Effector memory CD4-positive, alpha-beta T cell (primary cell): ENCODE measurements around the gene UQCRHL.

Source experiments
- DNase-seq, 3 donors: peaks; one replicate each; pipeline ENCODE4 v3.0.0-alpha.2; 2020
- H3K27ac ChIP-seq: 2 replicates; pipeline ENCODE4 v1.7.0; 2013; ENCODE audit warnings: mild to moderate bottlenecking, low read length, moderate library complexity; ENCODE audit not compliant: insufficient read depth, poor library complexity, severe bottlenecking
- H3K27me3 ChIP-seq: replicated peaks from 2 replicates; pipeline ENCODE4 v1.7.0; 2013; ENCODE audit warnings: mild to moderate bottlenecking, low read length; ENCODE audit not compliant: insufficient read depth, control insufficient read depth, poor library complexity, severe bottlenecking
- H3K36me3 ChIP-seq: 2 replicates; pipeline ENCODE4 v1.7.0; 2013; ENCODE audit warnings: mild to moderate bottlenecking, low read length, moderate library complexity; ENCODE audit not compliant: control insufficient read depth, insufficient read depth
- H3K4me1 ChIP-seq: 2 replicates; pipeline ENCODE4 v1.7.0; 2013; ENCODE audit warnings: low read length, mild to moderate bottlenecking; ENCODE audit not compliant: control insufficient read depth, insufficient read depth, poor library complexity, severe bottlenecking
- H3K4me3 ChIP-seq: 2 replicates; pipeline ENCODE4 v1.7.0; 2013; ENCODE audit warnings: low read length, low read depth, mild to moderate bottlenecking; ENCODE audit not compliant: insufficient read depth, poor library complexity, severe bottlenecking
- H3K9me3 ChIP-seq: 2 replicates; pipeline ENCODE4 v1.7.0; 2013; ENCODE audit warnings: mild to moderate bottlenecking, low read length, moderate library complexity; ENCODE audit not compliant: control insufficient read depth

The UQCRHL gene

GRCh38 chr1:15799004-15799867 lies 8.2 kb downstream of the UQCRHL start:
- Histone ChIP-seq H3K27ac (no peak overlapping the region), H3K4me3 (no peak overlapping the region), H3K4me1 (no peaks in the 10 kb centered on the region)

DNA sequence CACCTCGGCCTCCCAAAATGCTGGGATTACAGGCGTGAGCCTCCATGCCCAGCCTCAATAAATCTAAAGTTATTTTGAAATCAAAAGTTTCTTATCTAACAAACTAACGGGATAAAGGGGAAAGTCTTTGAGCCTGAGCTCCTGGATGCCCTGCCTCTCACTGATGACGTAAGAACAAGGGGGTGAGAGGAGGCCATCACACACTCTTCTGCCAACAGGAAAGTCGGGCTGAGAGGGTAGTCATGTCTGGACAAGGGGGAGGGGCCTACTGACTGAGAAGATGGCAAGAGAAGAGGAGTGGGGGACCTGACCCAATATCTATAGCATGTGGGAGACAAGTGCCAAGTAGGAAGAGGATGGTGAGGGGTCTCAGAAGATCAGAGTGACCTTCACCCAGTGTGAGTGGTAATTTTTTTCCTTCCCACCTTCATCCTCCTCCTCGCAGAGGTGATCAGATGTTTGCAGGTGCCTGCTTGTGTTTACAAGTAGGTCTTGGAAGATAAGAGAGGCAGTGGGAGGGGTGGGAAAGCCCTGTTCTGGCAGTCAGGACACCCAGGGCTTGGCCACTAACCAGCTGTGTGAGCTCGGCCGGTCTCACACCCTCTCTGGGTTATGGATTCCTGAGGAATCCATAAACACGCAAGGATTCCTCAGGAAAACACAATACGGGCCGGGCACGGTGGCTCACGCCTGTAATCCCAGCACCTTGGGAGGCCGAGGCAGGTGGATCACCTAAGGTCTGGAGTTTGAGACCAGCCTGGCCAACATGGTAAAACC lies 9.6 kb downstream of the UQCRHL start:
- H3K9me3 ChIP-seq, result no peaks in the 10 kb centered on the region
- no peak for DNase-seq
- no peaks in the 10 kb centered on the region for H3K36me3 ChIP-seq
- H3K27ac ChIP-seq, result no peak overlapping the region
- no peaks in the 10 kb centered on the region for H3K4me1 ChIP-seq
- H3K27me3 ChIP-seq, result no peaks in the 10 kb centered on the region
- H3K4me3 ChIP-seq, result no peak overlapping the region

More at GRCh38 chr1:15799004-15799867, 8.2 kb downstream of the UQCRHL start:
- Histone ChIP-seq H3K36me3 (no peaks in the 10 kb centered on the region), H3K27me3 (no peaks in the 10 kb centered on the region), H3K9me3 (no peaks in the 10 kb centered on the region)
- DNase-seq, result no peak

GRCh38 chr1:15796086-15796462 lies 11.4 kb downstream of the UQCRHL start:
- Histone ChIP-seq H3K4me1 (no peaks in the 10 kb centered on the region), H3K4me3 (no peak overlapping the region), H3K27ac (no peak overlapping the region), H3K27me3 (no peaks in the 10 kb centered on the region), H3K36me3 (no peaks in the 10 kb centered on the region), H3K9me3 (no peaks in the 10 kb centered on the region)
- DNase-seq, result no peak

DNA sequence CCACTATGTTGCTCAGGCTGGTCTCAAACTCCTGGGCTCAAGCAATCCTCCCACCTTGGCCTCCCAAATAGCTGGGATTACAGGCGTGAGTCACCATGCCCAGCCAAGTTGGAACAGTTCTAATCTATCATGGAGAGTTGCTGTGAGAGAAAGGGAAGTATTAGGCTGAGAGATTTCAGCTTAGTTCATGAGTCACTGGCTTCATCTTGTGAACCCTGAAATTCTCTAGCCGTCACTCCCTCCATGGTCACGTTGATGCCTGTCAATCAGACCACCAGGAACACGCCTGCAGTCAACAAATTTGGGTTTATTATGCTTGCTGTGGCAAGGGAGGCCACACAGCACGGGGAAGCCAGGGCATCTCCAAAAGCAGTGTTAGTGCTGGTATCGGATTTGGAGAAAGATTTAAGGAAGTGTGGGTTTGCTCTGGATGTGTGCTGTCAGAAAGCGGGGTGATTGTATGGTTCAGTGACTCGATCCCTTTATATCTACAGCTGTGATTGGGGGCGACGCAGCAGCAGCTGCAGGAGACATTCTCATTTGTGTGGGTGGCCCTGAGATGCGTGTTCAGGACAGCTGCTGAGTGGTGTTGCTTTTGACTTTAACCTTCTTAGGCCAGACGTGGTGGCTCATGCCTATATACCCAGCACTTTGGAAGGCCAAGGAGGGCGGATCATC lies 18.7 kb downstream of the UQCRHL start:
- no peaks in the 10 kb centered on the region for H3K4me1 ChIP-seq
- H3K27me3 ChIP-seq, result peaks cover 4% of the 10 kb centered on the region
- H3K9me3 ChIP-seq, result no peaks in the 10 kb centered on the region
- no peak overlapping the region for H3K27ac ChIP-seq
- H3K36me3 ChIP-seq, result no peaks in the 10 kb centered on the region
- no peak overlapping the region for H3K4me3 ChIP-seq
- DNase-seq, result no peak

DNA sequence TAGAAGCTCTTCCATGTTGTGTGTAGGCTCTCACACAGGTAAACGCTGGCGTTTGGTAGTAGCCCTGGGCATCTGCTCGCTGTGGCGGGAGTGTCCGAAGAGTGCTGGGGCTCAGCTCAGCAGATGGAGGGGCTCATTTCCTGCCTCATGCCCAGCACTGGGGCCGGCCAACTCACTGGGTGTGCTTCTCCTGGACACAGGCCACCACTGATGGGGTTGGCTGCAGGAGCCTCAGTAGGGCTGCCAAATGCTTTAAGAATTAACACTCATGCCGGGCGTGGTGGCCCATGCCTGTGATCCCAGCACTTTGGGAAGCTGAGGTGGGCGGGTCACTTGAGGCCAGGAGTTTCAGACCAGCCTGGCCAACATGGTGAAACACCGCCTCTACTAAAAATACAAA lies 20.9 kb downstream of the UQCRHL start:
- Histone ChIP-seq H3K4me3 (no peak overlapping the region), H3K4me1 (no peaks in the 10 kb centered on the region), H3K9me3 (no peaks in the 10 kb centered on the region), H3K27ac (no peak overlapping the region), H3K27me3 (peaks cover 4% of the 10 kb centered on the region), H3K36me3 (no peaks in the 10 kb centered on the region)
- DNase-seq, result no peak

GRCh38 chr1:15785683-15786082 lies 21.8 kb downstream of the UQCRHL start:
- DNase-seq, result no peak
- H3K36me3 ChIP-seq, result no peaks in the 10 kb centered on the region
- H3K27me3 ChIP-seq, result peaks cover 4% of the 10 kb centered on the region
- H3K27ac ChIP-seq, result no peak overlapping the region
- no peak overlapping the region for H3K4me3 ChIP-seq
- H3K9me3 ChIP-seq, result no peaks in the 10 kb centered on the region
- no peaks in the 10 kb centered on the region for H3K4me1 ChIP-seq

GRCh38 chr1:15777909-15778707 lies 29.3 kb downstream of the UQCRHL start:
- no peaks in the 10 kb centered on the region for H3K4me1 ChIP-seq
- H3K4me3 ChIP-seq, result no peak overlapping the region
- no peak overlapping the region for H3K27ac ChIP-seq
- no peaks in the 10 kb centered on the region for H3K9me3 ChIP-seq
- no peaks in the 10 kb centered on the region for H3K27me3 ChIP-seq
- no peaks in the 10 kb centered on the region for H3K36me3 ChIP-seq
- DNase-seq, result no peak

DNA sequence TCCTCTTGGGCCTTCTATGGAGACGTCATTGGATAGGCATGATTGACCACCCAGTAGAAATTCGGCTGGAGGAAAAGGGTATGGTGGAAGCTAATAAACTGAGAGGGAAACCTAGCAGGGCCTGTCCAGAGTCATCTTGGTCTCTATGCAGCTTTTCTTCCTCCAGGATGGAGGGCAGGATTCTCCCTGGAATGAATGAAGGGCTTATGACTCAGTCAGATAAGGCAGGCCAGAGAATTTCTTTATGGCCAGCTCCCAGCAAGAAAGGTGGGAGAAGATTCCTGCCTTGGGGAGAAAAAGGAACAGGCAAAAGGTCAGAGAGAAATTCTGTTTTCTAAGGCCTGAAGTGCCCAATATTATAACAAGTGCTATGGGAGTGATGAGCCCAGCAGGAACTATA lies 31.7 kb downstream of the UQCRHL start:
- H3K4me3 ChIP-seq, result no peak overlapping the region
- no peak for DNase-seq
- H3K9me3 ChIP-seq, result no peaks in the 10 kb centered on the region
- peaks cover 6% of the 10 kb centered on the region for H3K27me3 ChIP-seq
- H3K36me3 ChIP-seq, result no peaks in the 10 kb centered on the region
- H3K27ac ChIP-seq, result no peak overlapping the region
- no peaks in the 10 kb centered on the region for H3K4me1 ChIP-seq

DNA sequence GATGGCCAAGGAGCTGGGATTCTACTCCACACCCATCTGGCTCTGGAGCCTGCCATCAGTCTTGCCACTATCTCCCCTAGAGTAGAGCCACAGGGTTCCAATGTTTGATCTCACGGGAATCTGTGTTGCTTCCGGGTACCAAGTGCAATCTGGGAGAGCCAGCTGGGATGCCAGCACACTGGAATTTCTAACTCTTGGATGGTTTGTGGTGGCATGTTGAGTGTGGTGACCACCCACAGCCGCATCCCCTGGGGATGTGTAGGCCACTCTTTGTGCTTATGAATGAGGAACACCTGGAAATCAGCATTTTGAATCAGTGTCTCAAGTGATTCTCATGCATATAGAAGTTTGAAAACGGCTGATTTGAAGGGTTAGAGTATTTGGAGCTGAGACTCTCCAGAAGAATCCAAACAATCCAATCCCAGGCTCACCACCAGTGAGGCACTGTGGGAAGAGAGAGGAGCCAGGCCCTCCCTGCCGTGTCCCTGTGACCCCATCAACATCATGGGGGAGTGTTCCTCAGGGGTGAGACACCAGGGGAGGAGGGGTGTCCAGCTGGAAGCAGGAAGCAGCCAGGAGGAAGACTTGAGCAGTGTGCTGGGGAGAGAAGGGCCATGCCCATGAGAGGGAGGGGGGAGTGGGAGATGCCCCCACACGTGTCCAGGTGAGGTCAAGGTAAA lies 35.5 kb downstream of the UQCRHL start:
- no peaks in the 10 kb centered on the region for H3K9me3 ChIP-seq
- H3K4me1 ChIP-seq, result no peaks in the 10 kb centered on the region
- no peak overlapping the region for H3K27ac ChIP-seq
- H3K27me3 ChIP-seq, result peaks cover 6% of the 10 kb centered on the region
- H3K36me3 ChIP-seq, result no peaks in the 10 kb centered on the region
- no peak for DNase-seq
- H3K4me3 ChIP-seq, result no peak overlapping the region
